ENCODE measurements around the gene GPBP1L1. TPM values are rescaled to one million over a fixed set of nuclear protein-coding genes. Genes with fewer than 3 reads are reported as not detected.
"Not testable (repeated sequence)": the region's sequence is repeated elsewhere in the genome, so short reads cannot be mapped to it uniquely, and the experiment has no call there.

Gene GPBP1L1
- total RNA-seq, 1 donor from 2014 or later: 74.9 TPM

- Mint-ChIP-seq H3K4me1 (peaks cover 39% of the 10 kb centered on the region), H3K4me3 (no peak overlapping the region), H3K9me3 (no peaks in the 10 kb centered on the region), H3K36me3 (ENCODE audit: low read depth) (peaks cover 2% of the 10 kb centered on the region), H3K27ac (ENCODE audit: unreplicated experiment) (no peak overlapping the region), H3K27me3 (ENCODE audit: low read depth) (no peaks in the 10 kb centered on the region)
- no peak for DNase-seq (ENCODE audit: low read depth, low spot score)
- no peak for TF ChIP-seq CTCF (conservative IDR thresholded peaks at IDR 0.05)
Observed at GRCh38 chr1:45678489-45678888, 7.8 kb downstream of the GPBP1L1 start.

- Mint-ChIP-seq H3K27me3 (ENCODE audit: low read depth) (no peaks in the 10 kb centered on the region), H3K4me1 (peaks cover 37% of the 10 kb centered on the region), H3K27ac (ENCODE audit: unreplicated experiment) (no peak overlapping the region), H3K36me3 (ENCODE audit: low read depth) (peaks cover 2% of the 10 kb centered on the region), H3K4me3 (no peak overlapping the region), H3K9me3 (no peaks in the 10 kb centered on the region)
- no peak for DNase-seq (ENCODE audit: low read depth, low spot score)
- TF ChIP-seq CTCF (conservative IDR thresholded peaks at IDR 0.05): no peak
Observed at GRCh38 chr1:45677751-45678245, 8.5 kb downstream of the GPBP1L1 start.

- not testable (repeated sequence) for H3K4me3 Mint-ChIP-seq; H3K27ac Mint-ChIP-seq (ENCODE audit: unreplicated experiment); H3K27me3 Mint-ChIP-seq (ENCODE audit: low read depth); H3K9me3 Mint-ChIP-seq; DNase-seq (ENCODE audit: low read depth, low spot score); H3K36me3 Mint-ChIP-seq (ENCODE audit: low read depth)
- peaks cover 26% of the 10 kb centered on the region for H3K4me1 Mint-ChIP-seq
Observed at GRCh38 chr1:45676553-45676952, 9.8 kb downstream of the GPBP1L1 start.

- no peaks in the 10 kb centered on the region for H3K27me3 Mint-ChIP-seq (ENCODE audit: low read depth)
- H3K4me3 Mint-ChIP-seq: no peak overlapping the region
- H3K4me1 Mint-ChIP-seq: peaks cover 17% of the 10 kb centered on the region
- H3K36me3 Mint-ChIP-seq (ENCODE audit: low read depth): peaks cover 2% of the 10 kb centered on the region
- DNase-seq (ENCODE audit: low read depth, low spot score): no peak
- no peak for TF ChIP-seq CTCF (conservative IDR thresholded peaks at IDR 0.05)
- no peak overlapping the region for H3K27ac Mint-ChIP-seq (ENCODE audit: unreplicated experiment)
- no peaks in the 10 kb centered on the region for H3K9me3 Mint-ChIP-seq
Observed at GRCh38 chr1:45674478-45674877, 11.9 kb downstream of the GPBP1L1 start.

- TF ChIP-seq CTCF (conservative IDR thresholded peaks at IDR 0.05): no peak
- Mint-ChIP-seq H3K27ac (ENCODE audit: unreplicated experiment) (no peak overlapping the region), H3K36me3 (ENCODE audit: low read depth) (peaks cover 2% of the 10 kb centered on the region), H3K4me3 (no peak overlapping the region), H3K9me3 (no peaks in the 10 kb centered on the region), H3K27me3 (ENCODE audit: low read depth) (no peaks in the 10 kb centered on the region), H3K4me1 (peaks cover 14% of the 10 kb centered on the region)
- DNase-seq (ENCODE audit: low read depth, low spot score): no peak
Observed at GRCh38 chr1:45673956-45674355, 12.4 kb downstream of the GPBP1L1 start.

- H3K27me3 Mint-ChIP-seq (ENCODE audit: low read depth): no peaks in the 10 kb centered on the region
- H3K9me3 Mint-ChIP-seq: no peaks in the 10 kb centered on the region
- TF ChIP-seq CTCF (conservative IDR thresholded peaks at IDR 0.05): no peak
- H3K36me3 Mint-ChIP-seq (ENCODE audit: low read depth): peaks cover 2% of the 10 kb centered on the region
- no peak for DNase-seq (ENCODE audit: low read depth, low spot score)
- peaks cover 11% of the 10 kb centered on the region for H3K4me1 Mint-ChIP-seq
- H3K27ac Mint-ChIP-seq (ENCODE audit: unreplicated experiment): no peak overlapping the region
- no peak overlapping the region for H3K4me3 Mint-ChIP-seq
Observed at GRCh38 chr1:45669859-45670655, 16.3 kb downstream of the GPBP1L1 start.

Data from neural crest cell (in vitro differentiated cells).